HepG2 (cell line): ENCODE data around the gene ZFHX3. TPM values are rescaled to one million over a fixed set of nuclear protein-coding genes. Genes with fewer than 3 reads are reported as not detected.
A peak's percentile ranks its signal among the peaks of the same experiment; 100 is the strongest.

Experiments
- GATAD1 ChIP-seq: IDR thresholded peaks from 2 replicates; pipeline ENCODE4 v1.6.1; 2016; ENCODE audit warnings: missing genetic modification reagents, missing compliant biosample characterization
- HOMEZ ChIP-seq: IDR thresholded peaks from 2 replicates; pipeline ENCODE4 v1.6.1; 2016; ENCODE audit warnings: low read depth
- IKZF1 ChIP-seq: fragments of 450-650 bp; IDR thresholded peaks from 2 replicates; pipeline ENCODE4 v1.7.1; 2016
- IKZF5 ChIP-seq: IDR thresholded peaks from 2 replicates; pipeline ENCODE4 v1.6.1; 2018; ENCODE audit warnings: missing genetic modification reagents, mild to moderate bottlenecking, missing compliant biosample characterization
- PAX8 ChIP-seq: sonication (generic); formaldehyde crosslinking; IDR thresholded peaks from 2 replicates; pipeline ENCODE4 v1.8.0; 2022; ENCODE audit warnings: mild to moderate bottlenecking, missing genetic modification reagents, borderline replicate concordance
- PRPF4 ChIP-seq: fragments of 200-400 bp; formaldehyde crosslinking; IDR thresholded peaks from 2 replicates; pipeline ENCODE4 v1.6.1; 2016; ENCODE audit warnings: low read length, low read depth; ENCODE audit not compliant: poor library complexity, severe bottlenecking
- REST ChIP-seq, 2 experiments: IDR thresholded peaks; 2 replicates each; pipeline ENCODE4 v1.6.1; 2011 to 2012; ENCODE audit warnings: low read length in 2 of 2, borderline replicate concordance in 1 of 2, low read depth in 1 of 2, mild to moderate bottlenecking in 1 of 2, moderate library complexity in 1 of 2
- TFAP4 ChIP-seq: sonication (generic); IDR thresholded peaks from 2 replicates; pipeline ENCODE4 v1.6.1; 2016; ENCODE audit warnings: low read depth, borderline replicate concordance
- ZIK1 ChIP-seq: sonication (generic); formaldehyde crosslinking; IDR thresholded peaks from 2 replicates; pipeline ENCODE4 v1.5.0; 2020; ENCODE audit warnings: mild to moderate bottlenecking, low read depth, missing genetic modification reagents, borderline replicate concordance
- ZNF30 ChIP-seq: sonication (generic); formaldehyde crosslinking; IDR thresholded peaks from 2 replicates; pipeline ENCODE4 v1.5.0; 2020; ENCODE audit warnings: mild to moderate bottlenecking, missing genetic modification reagents
- ZNF33A ChIP-seq: sonication (generic); formaldehyde crosslinking; IDR thresholded peaks from 2 replicates; pipeline ENCODE4 v1.5.1; 2020; ENCODE audit warnings: missing genetic modification reagents, mild to moderate bottlenecking, moderate library complexity, borderline replicate concordance
- ZNF564 ChIP-seq: sonication (generic); formaldehyde crosslinking; IDR thresholded peaks from 2 replicates; pipeline ENCODE4 v1.8.1; 2023; ENCODE audit warnings: mild to moderate bottlenecking, missing genetic modification reagents
- ZNF713 ChIP-seq: sonication (generic); formaldehyde crosslinking; IDR thresholded peaks from 2 replicates; pipeline ENCODE4 v1.4.0; 2020; ENCODE audit warnings: mild to moderate bottlenecking, missing genetic modification reagents
- ZNF766 ChIP-seq: sonication (generic); formaldehyde crosslinking; IDR thresholded peaks from 2 replicates; pipeline ENCODE4 v1.5.0; 2020; ENCODE audit warnings: missing genetic modification reagents, borderline replicate concordance
- ZNF800 ChIP-seq: sonication (generic); formaldehyde crosslinking; IDR thresholded peaks from 2 replicates; pipeline ENCODE4 v1.4.0; 2020; ENCODE audit warnings: missing genetic modification reagents
- ZSCAN9 ChIP-seq: IDR thresholded peaks from 2 replicates; pipeline ENCODE4 v1.6.1; 2016; ENCODE audit warnings: borderline replicate concordance
- polyA plus RNA-seq, 8 experiments: library from polyadenylated mRNA; depleted of rRNA in 3 of 8; stranded (reverse) in 7 of 8; unstranded in 1 of 8; fragments of >200 nt; fragmentation: Illumina TruSeq in 4 of 8; extraction: Trizol in 4 of 8; gene quantifications; 2 replicates each; pipeline versions ENCODE4 v1.2.1 to v1.2.3, GENCODE V29; 2011 to 2016; ENCODE audit warnings: low read depth in 4 of 8, missing spikeins in 1 of 8, mixed read lengths in 1 of 8; ENCODE audit not compliant: insufficient read depth in 1 of 8
- total RNA-seq, 5 experiments: library from RNA; depleted of rRNA; stranded (reverse); fragments of >200 nt; fragmentation: Illumina TruSeq; extraction: Trizol; gene quantifications; 2 replicates each; pipeline ENCODE4 v1.2.3, GENCODE V29; 2016; ENCODE audit warnings: low read depth in 1 of 5
- TF ChIP-seq, protein P1 (sequence below): sonication (generic); formaldehyde crosslinking; IDR thresholded peaks from 2 replicates; pipeline ENCODE4 v1.5.0; 2020; ENCODE audit warnings: mild to moderate bottlenecking, missing genetic modification reagents, moderate library complexity

The ZFHX3 gene
- total and polyA plus RNA-seq, 2 of the 13 experiments (the other 11 are each of a cell fraction or from before 2014, with no cell fraction given): 5.0 to 6.0 TPM

- TF ChIP-seq ZNF564 (CRISPR knock-in tag): peak; percentile 32; the same call in 1 of the 2 replicates
- peak; percentile 83; the same call in 1 of the 2 replicates for TF ChIP-seq TFAP4
- TF ChIP-seq REST (IDR thresholded peaks at IDR 0.05; ENCODE audit: borderline replicate concordance in 1 of 2, low read depth in 1 of 2, low read length in 2 of 2): no peak
- TF ChIP-seq, protein P1, sequence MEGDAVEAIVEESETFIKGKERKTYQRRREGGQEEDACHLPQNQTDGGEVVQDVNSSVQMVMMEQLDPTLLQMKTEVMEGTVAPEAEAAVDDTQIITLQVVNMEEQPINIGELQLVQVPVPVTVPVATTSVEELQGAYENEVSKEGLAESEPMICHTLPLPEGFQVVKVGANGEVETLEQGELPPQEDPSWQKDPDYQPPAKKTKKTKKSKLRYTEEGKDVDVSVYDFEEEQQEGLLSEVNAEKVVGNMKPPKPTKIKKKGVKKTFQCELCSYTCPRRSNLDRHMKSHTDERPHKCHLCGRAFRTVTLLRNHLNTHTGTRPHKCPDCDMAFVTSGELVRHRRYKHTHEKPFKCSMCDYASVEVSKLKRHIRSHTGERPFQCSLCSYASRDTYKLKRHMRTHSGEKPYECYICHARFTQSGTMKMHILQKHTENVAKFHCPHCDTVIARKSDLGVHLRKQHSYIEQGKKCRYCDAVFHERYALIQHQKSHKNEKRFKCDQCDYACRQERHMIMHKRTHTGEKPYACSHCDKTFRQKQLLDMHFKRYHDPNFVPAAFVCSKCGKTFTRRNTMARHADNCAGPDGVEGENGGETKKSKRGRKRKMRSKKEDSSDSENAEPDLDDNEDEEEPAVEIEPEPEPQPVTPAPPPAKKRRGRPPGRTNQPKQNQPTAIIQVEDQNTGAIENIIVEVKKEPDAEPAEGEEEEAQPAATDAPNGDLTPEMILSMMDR (CRISPR knock-in tag): peak; percentile 35; the same call in 1 of the 2 replicates
- TF ChIP-seq PAX8 (CRISPR knock-in tag): no peak
- TF ChIP-seq ZSCAN9 (CRISPR knock-in tag): peak; percentile 78; the same call in 1 of the 2 replicates
- no peak for TF ChIP-seq PRPF4
- peak; percentile 57; the same call in 1 of the 2 replicates for TF ChIP-seq GATAD1
- TF ChIP-seq HOMEZ (CRISPR knock-in tag): no peak
- no peak for TF ChIP-seq ZNF30 (CRISPR knock-in tag)
- 0 out of 2 replicates have a peak, but pooled peaks have one; percentile 79 for TF ChIP-seq ZNF766
- TF ChIP-seq ZNF713 (CRISPR knock-in tag): 0 out of 2 replicates have a peak, but pooled peaks have one; percentile 39
- peak; percentile 81; the same call in 1 of the 2 replicates for TF ChIP-seq IKZF5 (CRISPR knock-in tag)
- no peak for TF ChIP-seq IKZF1
- no peak for TF ChIP-seq ZNF800 (CRISPR knock-in tag)
- no peak for TF ChIP-seq ZNF33A (CRISPR knock-in tag)
- TF ChIP-seq ZIK1 (CRISPR knock-in tag): no peak
Observed at GRCh38 chr16:73071131-73071940, 23.4 kb upstream of the ZFHX3 start (continued).
